Kasumi-1 (cell line): ENCODE measurements around the gene FCHO1.
A peak's percentile ranks its signal among the peaks of the same experiment; 100 is the strongest.
"Not testable (repeated sequence)": the region's sequence is repeated elsewhere in the genome, so short reads cannot be mapped to it uniquely, and the experiment has no call there.

Source experiments
- DNase-seq, 2 experiments: peaks; one replicate each; lab custom pipeline; 2025; lab: John Stamatoyannopoulos, UW

FCHO1 gene

GRCh38 chr19:17765069-17765618 lies 13.9 kb downstream of the FCHO1 start:
- DNase-seq: peak; percentile 81 to 86

GRCh38 chr19:17766543-17767131 lies 15.4 kb downstream of the FCHO1 start:
- peak; percentile 74 to 80 for DNase-seq

GRCh38 chr19:17767559-17767958 lies 16.3 kb downstream of the FCHO1 start:
- DNase-seq: no peak

GRCh38 chr19:17770613-17771012 lies 19.3 kb downstream of the FCHO1 start:
- no peak for DNase-seq

GRCh38 chr19:17772172-17772571 lies 20.9 kb downstream of the FCHO1 start:
- DNase-seq: no peak

GRCh38 chr19:17775245-17775927 lies 24.1 kb downstream of the FCHO1 start:
- DNase-seq: peak; percentile 17 to 37

GRCh38 chr19:17775991-17776803 lies 24.9 kb downstream of the FCHO1 start:
- no peak for DNase-seq

- not testable (repeated sequence) for DNase-seq
These were observed 26.6 kb downstream of the FCHO1 start for GRCh38 chr19:17777840-17778239.

- DNase-seq: no peak
These were observed 27.1 kb downstream of the FCHO1 start for GRCh38 chr19:17778251-17778967.

- DNase-seq: no peak
These were observed 28.0 kb downstream of the FCHO1 start for GRCh38 chr19:17778968-17779929.

GRCh38 chr19:17780781-17781180 lies 29.5 kb downstream of the FCHO1 start:
- no peak for DNase-seq

- DNase-seq: not testable (repeated sequence)
These were observed 32.4 kb downstream of the FCHO1 start for GRCh38 chr19:17783721-17784120.

- DNase-seq: peak; percentile 76 to 87
These were observed 33.1 kb downstream of the FCHO1 start for GRCh38 chr19:17784201-17785008.

- no peak for DNase-seq
These were observed 36.1 kb downstream of the FCHO1 start for GRCh38 chr19:17787274-17787913.

- no peak for DNase-seq
These were observed 37.4 kb downstream of the FCHO1 start for GRCh38 chr19:17788632-17789031.

GRCh38 chr19:17790059-17790780 lies 38.9 kb downstream of the FCHO1 start:
- DNase-seq: no peak

- DNase-seq: no peak
These were observed 43.1 kb downstream of the FCHO1 start for GRCh38 chr19:17794412-17794730.

GRCh38 chr19:17794731-17795494 lies 43.6 kb downstream of the FCHO1 start, which contains the start of gene B3GNT3:
TSS of gene B3GNT3 (plus strand) at chr19:17795138. CDS start at chr19:17807808, 12,670 bp downstream.
- peak in 1 of 2 experiments; percentile 26 for DNase-seq
